HL-60 (cell line): ENCODE measurements around the gene PRG2.
A peak's percentile ranks its signal among the peaks of the same experiment; 100 is the strongest.

ENCODE experiments used
- DNase-seq, 2 experiments: peaks; one replicate each; pipeline ENCODE4 v3.0.0-alpha.2; 2010 to 2020; ENCODE audit warnings: low read depth in 1 of 2, low spot score in 1 of 2
- H3K27ac ChIP-seq: fragments of 250-450 bp; sonication (Bioruptor Pico); replicated peaks from 2 replicates; pipeline ENCODE4 v1.5.1; 2020; ENCODE audit warnings: mild to moderate bottlenecking, moderate library complexity
- H3K27me3 ChIP-seq: fragments of 250-450 bp; sonication (Bioruptor Pico); 2 replicates; pipeline ENCODE4 v1.5.1; 2021; ENCODE audit warnings: mild to moderate bottlenecking, moderate library complexity; ENCODE audit not compliant: insufficient read depth, poor library complexity, severe bottlenecking
- H3K4me3 ChIP-seq: replicated peaks from 2 replicates; pipeline ENCODE4 v1.5.1; 2011; ENCODE audit warnings: mild to moderate bottlenecking, control low read depth, low read length; ENCODE audit not compliant: insufficient read depth
- GABPA ChIP-seq: IDR thresholded peaks from 2 replicates; pipeline ENCODE4 v1.6.1; 2012; ENCODE audit warnings: low read depth
- POLR2AphosphoS5 ChIP-seq: IDR thresholded peaks from 2 replicates; pipeline ENCODE4 v1.6.1; 2012; ENCODE audit warnings: low read depth
- SPI1 ChIP-seq: IDR thresholded peaks from 2 replicates; pipeline ENCODE4 v1.6.1; 2012; ENCODE audit warnings: low read depth, mild to moderate bottlenecking, borderline replicate concordance
- TF ChIP-seq, protein P1 (sequence below): IDR thresholded peaks from one replicate; pipeline ENCODE4 v1.5.1; 2011; ENCODE audit warnings: low read length, control low read depth, inconsistent platforms; ENCODE audit not compliant: insufficient read depth
- TF ChIP-seq, protein P2 (sequence below): IDR thresholded peaks from 2 replicates; pipeline ENCODE4 v1.6.1; 2012; ENCODE audit warnings: low read depth; ENCODE audit not compliant: insufficient replicate concordance

Gene PRG2

DNA sequence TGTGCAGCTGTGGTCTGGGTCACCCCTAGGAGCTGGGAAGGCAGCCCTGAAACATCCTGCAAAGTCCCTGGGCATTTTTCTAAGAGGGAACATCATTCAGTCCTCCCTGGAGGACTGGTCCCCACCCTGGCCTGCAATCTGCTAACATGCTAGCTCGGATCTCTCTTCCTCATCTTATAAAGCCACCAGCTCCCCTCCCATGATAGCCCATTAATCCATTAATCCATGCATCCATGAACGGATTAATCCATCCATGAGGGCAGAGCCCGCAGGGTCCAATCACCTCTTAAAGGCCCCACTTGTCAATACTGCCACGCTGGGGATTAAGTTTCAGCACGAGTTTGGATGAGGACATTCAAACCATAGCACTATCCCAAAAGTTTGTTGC, 21.6 kb downstream of the PRG2 start:
- TF ChIP-seq, protein P1, sequence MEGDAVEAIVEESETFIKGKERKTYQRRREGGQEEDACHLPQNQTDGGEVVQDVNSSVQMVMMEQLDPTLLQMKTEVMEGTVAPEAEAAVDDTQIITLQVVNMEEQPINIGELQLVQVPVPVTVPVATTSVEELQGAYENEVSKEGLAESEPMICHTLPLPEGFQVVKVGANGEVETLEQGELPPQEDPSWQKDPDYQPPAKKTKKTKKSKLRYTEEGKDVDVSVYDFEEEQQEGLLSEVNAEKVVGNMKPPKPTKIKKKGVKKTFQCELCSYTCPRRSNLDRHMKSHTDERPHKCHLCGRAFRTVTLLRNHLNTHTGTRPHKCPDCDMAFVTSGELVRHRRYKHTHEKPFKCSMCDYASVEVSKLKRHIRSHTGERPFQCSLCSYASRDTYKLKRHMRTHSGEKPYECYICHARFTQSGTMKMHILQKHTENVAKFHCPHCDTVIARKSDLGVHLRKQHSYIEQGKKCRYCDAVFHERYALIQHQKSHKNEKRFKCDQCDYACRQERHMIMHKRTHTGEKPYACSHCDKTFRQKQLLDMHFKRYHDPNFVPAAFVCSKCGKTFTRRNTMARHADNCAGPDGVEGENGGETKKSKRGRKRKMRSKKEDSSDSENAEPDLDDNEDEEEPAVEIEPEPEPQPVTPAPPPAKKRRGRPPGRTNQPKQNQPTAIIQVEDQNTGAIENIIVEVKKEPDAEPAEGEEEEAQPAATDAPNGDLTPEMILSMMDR = no peak
- TF ChIP-seq, protein P2, sequence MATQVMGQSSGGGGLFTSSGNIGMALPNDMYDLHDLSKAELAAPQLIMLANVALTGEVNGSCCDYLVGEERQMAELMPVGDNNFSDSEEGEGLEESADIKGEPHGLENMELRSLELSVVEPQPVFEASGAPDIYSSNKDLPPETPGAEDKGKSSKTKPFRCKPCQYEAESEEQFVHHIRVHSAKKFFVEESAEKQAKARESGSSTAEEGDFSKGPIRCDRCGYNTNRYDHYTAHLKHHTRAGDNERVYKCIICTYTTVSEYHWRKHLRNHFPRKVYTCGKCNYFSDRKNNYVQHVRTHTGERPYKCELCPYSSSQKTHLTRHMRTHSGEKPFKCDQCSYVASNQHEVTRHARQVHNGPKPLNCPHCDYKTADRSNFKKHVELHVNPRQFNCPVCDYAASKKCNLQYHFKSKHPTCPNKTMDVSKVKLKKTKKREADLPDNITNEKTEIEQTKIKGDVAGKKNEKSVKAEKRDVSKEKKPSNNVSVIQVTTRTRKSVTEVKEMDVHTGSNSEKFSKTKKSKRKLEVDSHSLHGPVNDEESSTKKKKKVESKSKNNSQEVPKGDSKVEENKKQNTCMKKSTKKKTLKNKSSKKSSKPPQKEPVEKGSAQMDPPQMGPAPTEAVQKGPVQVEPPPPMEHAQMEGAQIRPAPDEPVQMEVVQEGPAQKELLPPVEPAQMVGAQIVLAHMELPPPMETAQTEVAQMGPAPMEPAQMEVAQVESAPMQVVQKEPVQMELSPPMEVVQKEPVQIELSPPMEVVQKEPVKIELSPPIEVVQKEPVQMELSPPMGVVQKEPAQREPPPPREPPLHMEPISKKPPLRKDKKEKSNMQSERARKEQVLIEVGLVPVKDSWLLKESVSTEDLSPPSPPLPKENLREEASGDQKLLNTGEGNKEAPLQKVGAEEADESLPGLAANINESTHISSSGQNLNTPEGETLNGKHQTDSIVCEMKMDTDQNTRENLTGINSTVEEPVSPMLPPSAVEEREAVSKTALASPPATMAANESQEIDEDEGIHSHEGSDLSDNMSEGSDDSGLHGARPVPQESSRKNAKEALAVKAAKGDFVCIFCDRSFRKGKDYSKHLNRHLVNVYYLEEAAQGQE = no peak
- no peak for TF ChIP-seq GABPA
- no peak for TF ChIP-seq POLR2AphosphoS5
- TF ChIP-seq SPI1 = no peak
- DNase-seq = no peak
- Histone ChIP-seq H3K4me3 (no peak overlapping the region), H3K27ac (peak overlapping the region; percentile 36), H3K27me3 (no peaks in the 10 kb centered on the region)

DNA sequence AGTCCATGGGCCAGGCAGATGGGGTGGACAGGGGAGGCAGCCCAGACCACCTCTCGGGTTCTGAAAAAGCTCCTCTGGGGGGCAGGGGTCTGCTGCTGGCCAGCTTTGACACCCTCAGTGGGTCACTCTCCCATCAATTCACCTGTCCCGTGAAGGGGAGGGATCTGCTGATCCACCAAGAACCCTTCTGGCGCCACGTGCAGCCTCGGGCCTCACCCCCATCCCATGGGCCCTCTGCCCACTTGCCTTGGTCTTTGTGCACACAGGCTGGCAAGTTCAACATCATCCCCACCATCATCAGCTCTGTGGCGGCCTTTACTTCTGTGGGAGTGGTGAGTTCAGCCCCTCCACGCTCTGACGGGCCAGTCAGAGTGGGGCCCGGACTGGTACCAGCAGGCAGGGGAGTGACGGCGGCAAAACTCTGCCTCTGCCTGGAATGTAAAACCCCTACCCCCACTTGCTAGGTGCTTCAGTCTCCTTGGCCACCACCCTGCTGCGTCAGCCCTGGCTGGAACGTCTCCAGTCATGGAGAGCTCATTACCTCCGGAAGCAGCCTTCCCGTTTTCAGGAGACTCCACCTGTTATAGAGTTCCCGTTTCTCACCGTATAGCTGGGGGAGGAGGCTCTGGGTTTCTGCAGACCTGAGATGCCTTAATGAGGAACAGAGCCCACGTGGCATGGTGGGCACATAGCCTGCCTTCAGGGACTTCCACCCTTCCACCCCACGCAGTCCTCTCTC, 22.2 kb downstream of the PRG2 start:
- TF ChIP-seq, protein P2 = no peak
- TF ChIP-seq GABPA = 0 out of 2 replicates have a peak, but pooled peaks have one; percentile 9
- peak; percentile 79 for TF ChIP-seq POLR2AphosphoS5
- TF ChIP-seq SPI1 = peak; percentile 90
- TF ChIP-seq, protein P1 = no peak
- H3K4me3 ChIP-seq = no peak overlapping the region
- peak in 1 of 2 experiments; percentile 67 for DNase-seq
- no peaks in the 10 kb centered on the region for H3K27me3 ChIP-seq
- peak overlapping the region; percentile 36 for H3K27ac ChIP-seq

DNA sequence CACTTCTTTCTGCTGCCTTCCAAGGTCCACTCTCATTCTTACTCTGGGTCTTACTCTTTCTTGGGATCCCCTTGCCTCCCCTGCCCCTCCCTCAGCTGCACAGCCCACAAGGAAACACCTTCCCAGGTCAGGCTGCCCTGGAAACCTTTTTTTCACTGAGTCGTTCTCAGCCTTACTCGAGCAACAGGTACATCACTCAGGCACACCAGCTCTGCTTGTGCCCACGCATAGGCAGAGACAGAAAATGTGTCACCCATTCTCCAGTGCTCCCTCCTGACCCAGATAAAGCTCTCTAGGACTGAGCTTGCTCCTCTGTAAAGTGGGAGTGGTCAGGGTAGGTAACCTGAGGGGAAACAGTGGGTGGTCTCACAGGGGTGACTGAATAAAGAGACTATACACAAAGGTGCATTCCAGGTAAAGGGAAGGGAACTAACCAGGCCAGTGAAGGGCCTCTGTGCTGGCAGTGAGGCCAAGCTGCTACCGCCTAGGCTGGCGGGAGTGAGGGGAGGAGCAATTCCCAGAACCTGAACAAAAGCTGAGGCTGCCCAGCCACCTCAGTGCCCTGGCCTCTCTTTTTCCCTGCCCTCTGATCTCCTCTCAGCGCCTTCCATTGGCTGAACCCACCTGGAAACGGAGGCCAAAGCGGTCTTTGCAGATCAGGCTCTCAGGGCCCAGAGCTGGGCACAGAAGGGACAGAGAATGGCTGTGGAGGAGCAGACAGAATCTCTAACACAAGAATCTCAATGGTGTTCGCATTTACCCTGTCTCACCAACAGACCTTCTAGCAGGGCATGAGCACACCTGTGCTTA, 25.4 kb downstream of the PRG2 start:
- no peak for DNase-seq
- Histone ChIP-seq H3K27me3 (no peaks in the 10 kb centered on the region), H3K27ac (no peak overlapping the region), H3K4me3 (no peak overlapping the region)
- TF ChIP-seq, protein P2 = no peak
- TF ChIP-seq POLR2AphosphoS5 (no peak), SPI1 (no peak), GABPA (no peak)
- TF ChIP-seq, protein P1 = no peak
